Stimulated activated CD8-positive, alpha-beta memory T cell treated with anti-CD3 and anti-CD28 coated beads, Interleukin-15, amount 100 ng/mL, for 24 hours (primary cell): Measurements from ENCODE around the gene ATPAF1.

Experiments
- DNase-seq: peaks from one replicate; pipeline ENCODE4 v3.0.0-alpha.2; 2020; ENCODE audit warnings: low read depth

The ATPAF1 gene

DNA sequence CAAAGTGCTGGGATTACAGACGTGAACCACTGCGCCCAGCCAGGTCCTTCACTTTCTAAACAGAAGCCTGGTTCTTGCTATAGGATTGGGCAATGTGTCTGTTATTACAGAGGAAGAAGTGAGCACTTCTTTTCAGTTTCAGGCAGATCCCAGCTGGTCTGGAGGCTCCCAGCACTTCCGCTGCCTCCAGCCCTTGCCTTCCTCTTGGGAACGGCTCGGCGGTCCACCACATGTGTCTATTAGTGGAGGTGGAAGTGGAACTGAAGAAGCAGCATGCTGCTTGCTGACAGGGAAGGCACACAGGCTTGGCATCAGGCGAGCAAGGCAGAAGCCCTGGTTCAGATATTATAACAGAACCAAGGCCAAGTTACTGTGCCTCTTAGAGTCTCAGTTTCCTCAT is 81.1 kb downstream of the ATPAF1 start:
- no peak for DNase-seq

DNA sequence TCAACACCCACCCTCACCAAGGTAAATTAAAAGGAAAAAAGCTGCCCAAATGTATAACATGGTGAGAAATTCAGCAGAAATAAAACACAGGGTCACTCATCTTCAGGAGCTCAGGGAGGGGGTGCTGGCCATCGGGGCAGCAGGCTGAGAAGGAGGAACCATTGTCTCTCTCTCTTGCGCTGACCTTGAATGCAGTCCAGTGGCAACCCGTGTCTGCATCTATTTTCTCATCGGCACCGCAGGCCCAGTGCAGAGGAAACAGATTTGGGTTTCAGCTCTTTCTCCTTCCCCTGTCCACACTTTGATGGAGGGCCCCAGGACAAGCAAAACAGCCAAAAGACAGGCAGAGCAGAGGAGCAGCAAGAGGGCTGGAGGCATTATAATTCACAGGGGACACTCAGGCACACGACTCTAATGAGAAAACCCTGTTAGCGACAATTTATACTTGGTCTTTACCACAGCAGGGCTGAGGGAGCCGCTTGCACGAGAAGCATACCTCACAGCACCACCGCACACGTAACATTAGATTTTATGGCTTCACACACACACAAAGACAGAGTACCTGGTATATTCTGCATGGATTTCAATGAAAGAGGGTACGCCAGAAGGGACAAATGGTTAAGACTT is 82.7 kb downstream of the ATPAF1 start:
- no peak for DNase-seq

DNA sequence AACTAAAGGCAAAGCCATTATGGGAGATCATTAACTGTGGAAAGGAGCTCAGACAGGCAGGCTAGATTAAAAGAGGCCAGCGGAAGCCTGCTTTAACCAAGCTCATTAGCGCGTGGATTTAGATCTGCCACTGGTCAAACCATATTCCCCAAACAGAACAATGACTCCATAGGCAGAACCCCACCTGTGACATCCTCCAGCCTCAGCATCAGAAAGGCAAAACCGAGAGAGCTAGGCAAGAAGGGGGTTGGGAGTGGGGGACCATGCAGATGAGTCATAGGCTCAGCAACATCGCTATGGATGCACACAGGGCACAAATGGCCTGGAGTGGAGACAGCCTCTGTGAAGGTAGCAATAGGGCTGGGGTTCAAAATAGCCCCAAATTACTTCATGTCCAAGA is 84.7 kb downstream of the ATPAF1 start:
- no peak for DNase-seq

DNA sequence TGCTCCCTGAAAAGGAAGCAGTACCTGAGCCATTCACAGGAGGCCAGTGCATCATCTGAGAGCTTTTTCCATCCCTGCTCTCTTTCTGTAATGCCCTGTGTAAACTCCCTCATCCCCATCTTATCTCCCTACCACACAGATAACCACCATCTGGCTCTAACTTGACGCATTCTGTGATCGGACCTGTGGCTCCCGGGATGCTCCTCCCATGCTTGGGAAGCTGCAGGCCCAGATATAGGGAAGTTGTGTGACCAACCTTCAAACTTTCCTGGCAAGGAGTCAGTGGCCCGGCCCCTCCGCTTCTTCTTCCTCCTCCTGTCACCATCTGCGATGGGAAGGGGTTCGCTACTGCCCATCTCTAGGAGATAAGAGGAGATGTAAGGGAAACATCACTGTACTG is 85.2 kb downstream of the ATPAF1 start:
- no peak for DNase-seq
